ENCODE measurements around the gene BPIFB3. TPM values are rescaled to one million over a fixed set of nuclear protein-coding genes. Genes with fewer than 3 reads are reported as not detected.

The BPIFB3 gene
- total RNA-seq, 1 experiment from 2014 or later: not detected

DNA sequence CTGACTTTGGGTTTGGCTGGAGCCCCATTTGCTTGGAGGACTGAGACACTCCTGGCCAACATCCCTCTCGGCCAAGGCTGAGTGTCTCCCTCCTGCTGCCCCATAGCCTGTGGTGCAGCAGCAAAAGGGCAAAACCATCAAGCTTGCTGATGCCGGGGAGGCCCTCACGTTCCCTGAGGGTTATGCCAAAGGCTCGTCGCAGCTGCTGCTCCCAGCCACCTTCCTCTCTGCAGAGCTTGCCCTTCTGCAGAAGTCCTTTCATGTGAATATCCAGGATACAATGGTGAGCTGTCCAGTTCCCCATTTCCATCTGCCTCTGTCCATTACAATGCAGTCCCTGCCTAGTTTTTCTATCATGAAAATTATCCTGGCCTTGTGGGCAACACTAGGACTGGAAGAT lies 16.2 kb upstream of the BPIFB3 start:
- intact Hi-C loops (cut with micrococcal nuclease; ENCODE audit: unreplicated experiment): no loop called here
- no peaks in the 10 kb centered on the region for H3K27me3 ChIP-seq (replicated peaks; ENCODE audit: insufficient read depth, low read depth, low read length, poor library complexity)
- H3K9me3 ChIP-seq (ENCODE audit: low read depth, low read length, poor library complexity, severe bottlenecking): no peaks in the 10 kb centered on the region
- no peaks in the 10 kb centered on the region for H3K4me1 ChIP-seq (ENCODE audit: insufficient read depth, low read length, poor library complexity, severe bottlenecking)
- H3K4me3 ChIP-seq (ENCODE audit: low read depth, low read length, poor library complexity, severe bottlenecking): no peak overlapping the region
- TF ChIP-seq EZH2 (IDR thresholded peaks at IDR 0.05; ENCODE audit: borderline replicate concordance, low read depth, low read length, poor library complexity, severe bottlenecking) (no peak), CTCF (conservative IDR thresholded peaks at IDR 0.05; ENCODE audit: low read depth, low read length) (no peak)
- no peak overlapping the region for H3K27ac ChIP-seq (ENCODE audit: low read depth, low read length, poor library complexity, severe bottlenecking)
- ChIA-PET CTCF (no interaction called here), POLR2A (ENCODE audit: low non-redundant PET) (no interaction called here)
- no peak for DNase-seq (ENCODE audit: low spot score)
- BruUV-seq (replicated peaks): no TSS peak
- H3K36me3 ChIP-seq (ENCODE audit: insufficient read depth, low read length, poor library complexity, severe bottlenecking): no peaks in the 10 kb centered on the region

GRCh38 chr20:33038243-33038642 lies 15.5 kb upstream of the BPIFB3 start:
- BruUV-seq (replicated peaks): no TSS peak
- intact Hi-C loops (cut with micrococcal nuclease; ENCODE audit: unreplicated experiment): no loop called here
- POLR2A ChIA-PET (ENCODE audit: low non-redundant PET): no interaction called here
- Histone ChIP-seq H3K27me3 (replicated peaks; ENCODE audit: insufficient read depth, low read depth, low read length, poor library complexity) (no peaks in the 10 kb centered on the region), H3K36me3 (ENCODE audit: insufficient read depth, low read length, poor library complexity, severe bottlenecking) (no peaks in the 10 kb centered on the region), H3K4me1 (ENCODE audit: insufficient read depth, low read length, poor library complexity, severe bottlenecking) (no peaks in the 10 kb centered on the region), H3K27ac (ENCODE audit: low read depth, low read length, poor library complexity, severe bottlenecking) (no peak overlapping the region), H3K4me3 (ENCODE audit: low read depth, low read length, poor library complexity, severe bottlenecking) (no peak overlapping the region), H3K9me3 (ENCODE audit: low read depth, low read length, poor library complexity, severe bottlenecking) (no peaks in the 10 kb centered on the region)
- TF ChIP-seq EZH2 (IDR thresholded peaks at IDR 0.05; ENCODE audit: borderline replicate concordance, low read depth, low read length, poor library complexity, severe bottlenecking) (no peak), CTCF (conservative IDR thresholded peaks at IDR 0.05; ENCODE audit: low read depth, low read length) (no peak)
- CTCF ChIA-PET: no interaction called here
- DNase-seq (ENCODE audit: low spot score): no peak

DNA sequence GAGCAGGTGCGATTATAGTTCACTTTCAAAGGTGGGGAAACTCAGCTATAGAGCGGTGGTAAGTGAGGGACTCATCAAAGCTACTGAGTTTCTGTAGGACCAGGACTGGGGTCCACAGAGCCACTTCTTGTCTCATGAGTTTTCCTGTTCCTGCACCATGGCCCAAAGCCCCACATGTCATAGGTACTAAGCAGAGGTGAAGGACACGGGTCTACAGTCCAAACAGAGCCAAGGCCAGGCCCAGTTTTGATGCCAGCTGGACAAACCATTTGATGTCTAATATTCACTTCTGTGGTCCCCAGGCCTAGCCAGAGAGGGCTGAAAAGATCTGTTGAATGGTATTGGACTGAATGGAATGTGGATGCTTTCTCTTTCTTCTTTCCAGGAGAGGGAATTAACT lies 11.3 kb upstream of the BPIFB3 start:
- POLR2A ChIA-PET (ENCODE audit: low non-redundant PET): no interaction called here
- Histone ChIP-seq H3K36me3 (ENCODE audit: insufficient read depth, low read length, poor library complexity, severe bottlenecking) (no peaks in the 10 kb centered on the region), H3K27ac (ENCODE audit: low read depth, low read length, poor library complexity, severe bottlenecking) (no peak overlapping the region), H3K9me3 (ENCODE audit: low read depth, low read length, poor library complexity, severe bottlenecking) (peaks cover 4% of the 10 kb centered on the region), H3K4me1 (ENCODE audit: insufficient read depth, low read length, poor library complexity, severe bottlenecking) (no peaks in the 10 kb centered on the region), H3K4me3 (ENCODE audit: low read depth, low read length, poor library complexity, severe bottlenecking) (no peak overlapping the region), H3K27me3 (replicated peaks; ENCODE audit: insufficient read depth, low read depth, low read length, poor library complexity) (no peaks in the 10 kb centered on the region)
- BruUV-seq (replicated peaks): no TSS peak
- TF ChIP-seq CTCF (conservative IDR thresholded peaks at IDR 0.05; ENCODE audit: low read depth, low read length) (no peak), EZH2 (IDR thresholded peaks at IDR 0.05; ENCODE audit: borderline replicate concordance, low read depth, low read length, poor library complexity, severe bottlenecking) (no peak)
- CTCF ChIA-PET: no interaction called here
- DNase-seq (ENCODE audit: low spot score): no peak
- intact Hi-C loops (cut with micrococcal nuclease; ENCODE audit: unreplicated experiment): no loop called here

Data from A673 (cell line).